Right hindlimb (tissue), 1 donor: Measurements from ENCODE around the gene BLOC1S4.
A peak's percentile ranks its signal among the peaks of the same experiment; 100 is the strongest.
"Not testable (repeated sequence)": the region's sequence is repeated elsewhere in the genome, so short reads cannot be mapped to it uniquely, and the experiment has no call there.

Experiments
- DNase-seq: peaks from one replicate; pipeline ENCODE4 v3.0.0-alpha.2; 2018

Gene BLOC1S4

DNA sequence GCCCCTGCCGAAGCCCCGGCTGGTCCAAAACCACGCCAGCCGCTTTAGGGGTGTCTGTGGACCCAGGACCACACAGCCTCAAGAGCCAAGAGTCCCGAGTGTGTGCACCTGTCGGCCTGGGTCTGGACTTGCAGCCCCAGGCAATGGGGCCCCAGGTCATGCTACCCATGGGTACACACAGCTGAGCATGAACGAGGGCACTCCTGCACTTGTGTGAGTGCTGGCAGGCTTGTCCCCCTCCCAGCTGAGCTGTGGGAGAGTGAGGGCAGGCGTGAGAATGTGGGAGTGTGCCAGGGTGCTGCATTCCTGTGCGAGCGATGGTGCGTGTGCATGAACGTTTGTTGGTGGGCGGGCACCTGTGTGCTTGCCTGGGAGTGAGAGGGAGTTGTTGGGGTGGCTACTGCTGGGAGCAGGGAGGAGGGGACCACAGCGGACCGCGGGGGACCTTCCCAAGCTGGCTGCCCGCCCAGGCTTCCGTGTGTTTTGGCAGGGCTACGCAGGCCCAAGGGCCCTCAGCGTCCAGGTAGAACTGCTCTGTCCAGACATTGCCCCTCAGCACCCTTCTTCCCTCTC, 30.8 kb downstream of the BLOC1S4 start:
- DNase-seq, result peak; percentile 48

DNA sequence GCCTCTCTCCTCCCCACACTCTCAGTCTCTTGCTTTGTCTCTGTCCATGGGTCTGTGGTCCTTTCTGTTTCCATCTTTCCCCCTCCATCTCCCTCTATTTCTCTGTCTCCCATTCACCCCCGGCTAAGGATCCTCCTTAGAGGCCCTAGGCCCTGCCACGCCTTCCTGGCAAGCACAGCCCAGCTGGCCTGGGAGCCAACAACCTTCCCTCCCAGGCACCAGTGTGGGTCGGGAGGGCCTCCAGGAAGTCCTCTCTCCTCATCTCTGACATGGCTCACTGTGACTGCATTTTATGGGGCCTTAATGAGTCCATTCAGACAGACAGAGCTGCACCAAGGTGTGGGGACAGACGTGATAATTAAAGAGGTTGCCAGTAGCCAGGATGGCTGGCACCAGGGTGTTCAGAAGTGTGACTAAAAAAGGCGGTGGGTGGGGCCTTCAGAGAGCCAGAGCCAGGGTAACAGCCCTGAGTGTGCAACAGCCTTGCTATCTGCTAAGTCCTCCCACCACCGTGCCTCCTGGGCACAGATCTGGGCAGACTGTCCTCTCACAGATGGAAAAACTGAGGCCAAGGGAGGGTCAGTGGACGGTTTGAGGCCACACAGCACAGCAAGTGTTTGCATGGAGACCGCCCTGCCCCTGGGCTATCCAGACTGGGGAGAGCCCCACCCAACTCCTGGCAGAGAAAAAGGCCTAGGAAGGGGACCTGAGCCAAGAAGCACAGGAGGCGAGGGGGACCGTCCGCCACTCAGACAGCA, 31.5 kb downstream of the BLOC1S4 start:
- DNase-seq, result peak; percentile 54

DNA sequence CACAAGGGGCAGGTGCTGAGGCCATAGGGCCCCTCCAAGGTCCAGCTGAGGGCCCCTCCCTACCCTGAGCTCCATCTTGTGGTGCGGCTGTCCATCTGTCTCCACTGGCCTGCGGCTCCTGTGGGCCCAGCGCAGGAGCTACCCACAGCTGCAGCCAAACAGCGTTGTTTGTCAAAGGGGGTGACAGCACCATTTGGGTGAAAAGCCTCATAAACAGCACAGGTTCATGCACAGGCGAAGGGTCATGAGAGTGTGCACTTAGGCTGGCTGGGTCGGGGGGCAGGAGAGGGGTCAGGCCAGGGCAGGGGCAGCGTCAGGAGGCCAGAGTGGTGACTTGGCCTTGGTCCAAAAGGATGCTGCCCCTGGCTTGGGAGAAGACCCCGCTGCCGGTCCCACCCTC, 32.3 kb downstream of the BLOC1S4 start:
- no peak for DNase-seq

- peak; percentile 70 for DNase-seq
Measured at GRCh38 chr4:6749340-6750171, 33.6 kb downstream of the BLOC1S4 start.

- no peak for DNase-seq
Measured at GRCh38 chr4:6750286-6751221, 34.6 kb downstream of the BLOC1S4 start.

DNA sequence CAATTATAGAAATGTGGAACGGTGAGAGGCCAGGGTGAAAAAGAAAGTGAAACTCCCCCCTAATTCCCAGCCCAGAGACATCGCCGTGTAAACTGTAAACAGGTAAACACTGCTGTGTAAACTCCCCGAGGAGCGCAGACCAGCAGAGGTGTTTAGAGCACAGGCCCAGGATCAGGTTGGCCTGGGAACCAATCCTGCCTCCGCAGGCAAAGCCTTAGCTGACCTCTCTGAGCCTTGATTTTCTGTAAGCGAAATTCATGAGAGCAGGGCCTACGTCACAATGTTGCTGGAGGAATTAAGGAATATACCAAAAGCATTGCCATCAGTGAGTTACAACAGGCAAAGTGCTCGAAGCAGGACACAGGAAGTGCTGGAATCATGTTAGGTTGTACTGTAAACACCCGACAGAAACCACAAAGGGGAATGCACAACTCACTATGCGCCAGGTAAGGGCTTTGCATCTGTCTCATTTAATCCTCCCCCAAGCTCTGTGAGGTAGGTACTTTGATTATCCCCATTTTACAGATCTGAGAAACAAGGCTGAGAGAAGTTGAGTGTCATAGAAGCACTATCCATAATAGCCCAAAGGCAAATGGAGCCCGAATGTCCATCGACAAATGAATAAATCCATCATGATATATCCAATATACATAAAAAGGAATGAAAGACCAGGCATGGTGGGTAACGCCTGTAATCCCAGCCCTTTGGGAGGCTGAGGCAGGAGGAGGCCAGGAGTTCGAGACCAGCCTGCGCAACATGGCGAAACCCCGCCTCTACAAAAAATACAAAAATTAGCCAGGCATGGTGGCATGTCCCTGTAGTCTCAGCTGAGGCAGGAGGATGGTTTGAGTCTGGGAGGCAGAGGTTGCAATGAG, 35.9 kb downstream of the BLOC1S4 start:
- DNase-seq, result no peak

GRCh38 chr4:6752486-6752829, 36.5 kb downstream of the BLOC1S4 start:
- no peak for DNase-seq

DNA sequence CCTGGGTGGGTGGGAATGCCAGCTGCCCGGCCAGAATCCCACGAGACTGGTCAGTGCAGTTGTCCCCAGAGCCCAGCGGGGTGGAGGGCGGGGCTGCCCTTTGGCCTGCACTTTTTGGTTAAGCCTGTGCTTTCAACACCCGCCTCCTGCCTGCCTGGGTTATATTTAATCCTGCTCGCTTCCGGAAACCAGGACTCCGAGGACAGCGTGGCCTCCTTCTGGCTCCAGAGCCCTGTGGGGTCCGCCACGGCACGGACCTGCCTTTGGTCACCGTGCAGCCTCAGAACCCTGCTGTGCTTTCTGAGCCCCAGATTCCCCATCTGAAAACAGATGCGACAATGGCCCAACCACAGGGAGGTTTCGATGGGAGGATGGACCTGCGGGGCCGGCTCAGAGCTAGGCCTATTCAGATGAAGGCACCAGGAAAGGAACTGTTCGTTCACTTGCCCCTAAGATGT, 37.2 kb downstream of the BLOC1S4 start:
- DNase-seq, result no peak

DNA sequence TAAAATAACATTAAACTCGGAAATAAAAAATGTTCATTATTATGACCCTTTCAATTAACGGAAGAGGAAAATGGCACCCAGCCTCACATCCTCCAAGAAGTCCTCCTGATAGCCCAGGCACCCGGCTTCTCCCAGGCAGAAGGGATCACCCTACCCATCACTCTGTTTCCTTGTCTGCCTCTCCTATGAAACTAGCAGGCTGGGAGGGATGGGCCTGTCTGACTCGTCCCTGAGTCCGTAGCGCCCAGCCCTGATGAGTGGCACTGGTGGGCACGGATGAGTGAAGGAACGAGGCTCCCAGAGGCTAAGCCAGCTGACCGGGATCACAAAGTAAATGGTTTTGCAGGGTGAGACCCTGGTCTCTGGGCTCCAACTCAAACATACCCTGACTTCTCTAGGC, 37.9 kb downstream of the BLOC1S4 start:
- DNase-seq, result no peak

- DNase-seq, result no peak
Measured at GRCh38 chr4:6754481-6755087, 38.6 kb downstream of the BLOC1S4 start.

- no peak for DNase-seq
Measured at GRCh38 chr4:6755088-6755753, 39.2 kb downstream of the BLOC1S4 start.

DNA sequence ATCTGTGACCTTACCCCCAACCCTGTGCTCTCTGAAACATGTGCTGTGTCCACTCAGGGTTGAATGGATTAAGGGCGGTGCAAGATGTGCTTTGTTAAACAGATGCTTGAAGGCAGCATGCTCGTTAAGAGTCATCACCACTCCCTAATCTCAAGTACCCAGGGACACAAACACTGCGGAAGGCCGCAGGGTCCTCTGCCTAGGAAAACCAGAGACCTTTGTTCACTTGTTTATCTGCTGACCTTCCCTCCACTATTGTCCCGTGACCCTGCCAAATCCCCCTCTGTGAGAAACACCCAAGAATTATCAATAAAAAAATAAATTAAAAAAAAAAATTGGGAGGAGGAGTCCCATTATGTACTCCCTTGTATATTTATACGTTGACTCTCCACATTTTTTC, 40.4 kb downstream of the BLOC1S4 start:
- DNase-seq, result not testable (repeated sequence)

- DNase-seq, result no peak
Measured at GRCh38 chr4:6758728-6759127, 42.8 kb downstream of the BLOC1S4 start.

GRCh38 chr4:6760865-6761264, 44.9 kb downstream of the BLOC1S4 start:
- DNase-seq, result no peak

GRCh38 chr4:6761649-6762615, 46.0 kb downstream of the BLOC1S4 start:
- no peak for DNase-seq

DNA sequence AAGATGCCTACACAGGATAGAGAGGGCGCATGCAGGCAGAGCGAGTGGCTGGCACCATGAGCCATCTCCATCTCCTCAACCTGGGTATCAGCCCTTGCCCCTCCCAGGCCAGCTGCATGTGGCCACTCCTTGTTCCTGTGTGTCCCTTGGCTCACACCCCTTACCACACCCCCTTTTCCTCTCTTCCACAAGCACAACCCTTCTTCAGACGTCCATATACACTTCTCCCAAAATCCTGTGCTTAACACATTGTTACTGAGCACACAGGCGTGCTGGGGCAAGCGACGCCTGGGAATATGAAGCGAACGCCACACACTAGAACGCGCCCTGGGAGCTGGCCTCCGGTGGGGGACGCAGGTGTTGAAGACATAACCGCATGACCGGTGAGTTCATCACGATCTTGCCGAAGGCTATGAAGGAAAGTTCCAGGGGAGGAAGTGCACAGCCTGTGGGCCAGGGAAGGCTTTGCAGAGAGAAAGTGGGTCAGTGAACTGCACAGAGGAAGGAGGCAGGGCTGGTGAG, 47.4 kb downstream of the BLOC1S4 start:
- DNase-seq, result no peak

DNA sequence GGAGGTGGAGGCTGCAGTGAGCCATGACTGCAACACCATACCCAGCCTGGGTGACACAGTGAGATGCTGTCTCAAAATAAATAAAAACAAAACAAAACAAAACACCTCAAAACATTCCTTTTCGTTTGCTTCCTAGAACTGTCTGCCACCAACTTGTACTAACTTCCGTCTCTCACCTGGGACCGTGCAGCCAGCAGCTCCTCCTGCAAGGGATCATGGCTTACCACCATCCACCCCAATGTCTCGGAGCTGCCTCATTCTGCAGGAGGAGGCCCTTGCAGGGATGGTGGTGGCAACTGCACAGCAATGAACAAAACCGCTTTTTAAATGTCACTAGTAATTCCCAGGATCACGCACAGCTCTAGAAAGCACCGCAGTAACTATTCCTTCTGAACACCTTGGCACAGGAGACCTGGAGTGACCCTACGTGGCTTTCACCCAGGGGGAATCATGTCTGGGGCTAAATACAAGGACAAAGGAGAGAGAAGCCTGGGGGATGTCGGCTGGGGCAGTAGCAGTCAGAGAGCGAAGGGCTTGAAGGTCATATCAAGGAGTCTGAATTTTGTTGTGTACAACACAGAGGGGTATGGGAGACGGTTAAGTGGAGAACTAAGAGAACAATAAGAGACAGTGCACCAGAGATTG, 49.1 kb downstream of the BLOC1S4 start:
- DNase-seq, result no peak

- no peak for DNase-seq
Measured at GRCh38 chr4:6765703-6766102, 49.7 kb downstream of the BLOC1S4 start.
